Activated B cell treated with CpG ODN at 0.5 μM for 24 hours (primary cell): ENCODE measurements around the gene CRACDL. TPM values are rescaled to one million over a fixed set of nuclear protein-coding genes. Genes with fewer than 3 reads are reported as not detected.
"Not testable (repeated sequence)": the region's sequence is repeated elsewhere in the genome, so short reads cannot be mapped to it uniquely, and the experiment has no call there.

Experiments used
- ATAC-seq: fragments of 200-7000 bp; cut with Tn5 transposase; one replicate; pipeline ENCODE4 v1.10.0; 2021; ENCODE audit warnings: low read depth, mild to moderate bottlenecking, moderate library complexity
- CTCF ChIA-PET: fragments of 350-600 bp; sonication (Branson Sonifier 250); formaldehyde crosslinking; loops from one replicate; lab custom pipeline; 2021; ENCODE audit warnings: antibody characterized with exemption; lab: Charles Lee
- POLR2A ChIA-PET: fragments of 350-600 bp; sonication (Branson Sonifier 250); formaldehyde crosslinking; loops from one replicate; lab custom pipeline; 2021; ENCODE audit warnings: antibody characterized with exemption; lab: Charles Lee
- DNase-seq: peaks from one replicate; pipeline ENCODE4 v3.0.0; 2022
- H3K27ac Mint-ChIP-seq: one replicate; pipeline ENCODE4 v1.8.0; 2020; ENCODE audit warnings: mixed read lengths
- H3K27me3 Mint-ChIP-seq: one replicate; pipeline ENCODE4 v1.8.0; 2021; ENCODE audit warnings: mixed read lengths
- H3K36me3 Mint-ChIP-seq: one replicate; pipeline ENCODE4 v1.8.0; 2021; ENCODE audit warnings: low read depth, mixed read lengths
- H3K4me1 Mint-ChIP-seq: one replicate; pipeline ENCODE4 v1.8.0; 2021; ENCODE audit warnings: mixed read lengths
- H3K4me3 Mint-ChIP-seq: one replicate; pipeline ENCODE4 v1.8.0; 2020; ENCODE audit warnings: mild to moderate bottlenecking, mixed read lengths
- H3K9me3 Mint-ChIP-seq: one replicate; pipeline ENCODE4 v1.8.0; 2020; ENCODE audit warnings: mixed read lengths
- intact Hi-C: fragments of 100-400 bp; cut with micrococcal nuclease; formaldehyde crosslinking; loops from one replicate; pipeline ENCODE4 v1.15.1; 2024
- total RNA-seq: library from RNA; stranded (reverse); gene quantifications from 2 replicates; pipeline ENCODE4 v1.2.3, GENCODE V29; 2022
- TF ChIP-seq, protein P1 (sequence below): fragments of 200-600 bp; IDR thresholded peaks from one replicate; pipeline ENCODE4 v1.8.0; 2022; ENCODE audit warnings: antibody characterized with exemption, mild to moderate bottlenecking

The CRACDL gene
- total RNA-seq, 1 donor from 2014 or later: not detected

DNA sequence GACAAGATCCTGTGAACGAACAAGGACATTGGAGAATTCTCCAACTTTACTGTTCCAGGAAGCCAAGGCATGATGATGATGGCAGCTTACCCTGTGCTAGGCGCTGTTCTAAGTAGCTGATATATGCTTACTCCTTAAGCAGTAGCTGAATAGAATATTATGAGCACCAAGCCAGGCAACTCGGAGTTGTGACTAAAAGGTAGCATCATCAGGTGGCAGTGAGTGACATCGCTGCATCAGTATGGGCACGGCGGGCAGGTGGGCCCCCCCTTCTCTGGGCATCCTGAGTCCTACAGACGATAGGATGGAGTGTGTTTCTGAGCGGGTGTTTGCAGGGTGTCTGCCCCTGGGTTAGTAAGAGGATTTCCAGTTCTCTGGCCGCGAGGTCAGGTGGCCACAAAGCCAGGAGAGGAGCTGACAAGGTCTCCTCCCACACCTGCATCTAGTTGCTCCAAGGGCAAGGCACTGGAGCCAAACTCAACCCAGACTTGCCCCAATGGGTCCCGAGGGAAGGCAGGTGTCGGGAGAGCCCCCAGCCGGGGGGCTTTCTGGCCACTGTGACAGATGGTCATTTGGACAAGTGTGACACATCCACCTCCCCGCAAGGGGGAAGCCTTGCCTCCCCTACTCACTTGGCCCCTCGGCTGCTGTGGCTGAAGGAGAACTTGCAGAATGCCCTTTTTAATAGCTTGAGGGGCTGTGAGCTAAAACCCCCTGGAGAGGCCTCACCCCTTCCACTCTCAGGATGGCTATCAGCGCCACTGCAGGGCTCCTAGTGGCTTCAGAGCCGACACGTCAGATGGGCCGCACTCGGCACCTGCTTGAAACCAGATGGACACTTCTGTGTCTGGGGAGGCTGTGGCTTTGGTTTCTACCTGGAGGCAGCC is 55.5 kb downstream of the CRACDL start:
- no peak for DNase-seq
- peaks cover under 1% of the 10 kb centered on the region for H3K9me3 Mint-ChIP-seq
- no peaks in the 10 kb centered on the region for H3K4me1 Mint-ChIP-seq
- H3K36me3 Mint-ChIP-seq: peaks cover 1% of the 10 kb centered on the region
- H3K27ac Mint-ChIP-seq: no peak overlapping the region
- CTCF ChIA-PET: no interaction called here
- TF ChIP-seq, protein P1, sequence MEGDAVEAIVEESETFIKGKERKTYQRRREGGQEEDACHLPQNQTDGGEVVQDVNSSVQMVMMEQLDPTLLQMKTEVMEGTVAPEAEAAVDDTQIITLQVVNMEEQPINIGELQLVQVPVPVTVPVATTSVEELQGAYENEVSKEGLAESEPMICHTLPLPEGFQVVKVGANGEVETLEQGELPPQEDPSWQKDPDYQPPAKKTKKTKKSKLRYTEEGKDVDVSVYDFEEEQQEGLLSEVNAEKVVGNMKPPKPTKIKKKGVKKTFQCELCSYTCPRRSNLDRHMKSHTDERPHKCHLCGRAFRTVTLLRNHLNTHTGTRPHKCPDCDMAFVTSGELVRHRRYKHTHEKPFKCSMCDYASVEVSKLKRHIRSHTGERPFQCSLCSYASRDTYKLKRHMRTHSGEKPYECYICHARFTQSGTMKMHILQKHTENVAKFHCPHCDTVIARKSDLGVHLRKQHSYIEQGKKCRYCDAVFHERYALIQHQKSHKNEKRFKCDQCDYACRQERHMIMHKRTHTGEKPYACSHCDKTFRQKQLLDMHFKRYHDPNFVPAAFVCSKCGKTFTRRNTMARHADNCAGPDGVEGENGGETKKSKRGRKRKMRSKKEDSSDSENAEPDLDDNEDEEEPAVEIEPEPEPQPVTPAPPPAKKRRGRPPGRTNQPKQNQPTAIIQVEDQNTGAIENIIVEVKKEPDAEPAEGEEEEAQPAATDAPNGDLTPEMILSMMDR: no peak
- peaks cover 12% of the 10 kb centered on the region for H3K27me3 Mint-ChIP-seq
- H3K4me3 Mint-ChIP-seq: no peak overlapping the region
- no peak for ATAC-seq
- POLR2A ChIA-PET: no interaction called here
- intact Hi-C loops: no loop called here

DNA sequence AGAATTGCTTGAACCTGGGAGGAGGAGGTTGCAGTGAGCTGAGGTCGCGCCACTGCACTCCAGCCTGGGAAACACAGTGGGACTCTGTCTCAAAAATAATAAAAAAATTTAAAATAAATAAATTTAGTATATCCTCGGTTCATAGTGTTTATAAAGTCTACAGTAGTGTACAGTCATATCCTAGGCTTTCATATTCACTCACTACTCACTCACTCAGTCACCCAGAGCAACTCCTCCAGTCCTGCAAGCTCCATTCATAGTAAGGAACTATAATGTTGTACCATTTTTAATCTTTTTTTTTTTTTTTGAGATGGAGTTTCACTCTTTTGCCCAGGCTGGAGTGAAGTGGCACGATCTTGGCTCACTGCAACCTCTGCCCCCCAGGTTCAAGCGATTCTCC is 58.4 kb downstream of the CRACDL start:
- H3K4me3 Mint-ChIP-seq, ATAC-seq, H3K27ac Mint-ChIP-seq, H3K36me3 Mint-ChIP-seq, H3K4me1 Mint-ChIP-seq, H3K9me3 Mint-ChIP-seq, CTCF ChIA-PET, DNase-seq, POLR2A ChIA-PET, H3K27me3 Mint-ChIP-seq, intact Hi-C loops: not testable (repeated sequence)

DNA sequence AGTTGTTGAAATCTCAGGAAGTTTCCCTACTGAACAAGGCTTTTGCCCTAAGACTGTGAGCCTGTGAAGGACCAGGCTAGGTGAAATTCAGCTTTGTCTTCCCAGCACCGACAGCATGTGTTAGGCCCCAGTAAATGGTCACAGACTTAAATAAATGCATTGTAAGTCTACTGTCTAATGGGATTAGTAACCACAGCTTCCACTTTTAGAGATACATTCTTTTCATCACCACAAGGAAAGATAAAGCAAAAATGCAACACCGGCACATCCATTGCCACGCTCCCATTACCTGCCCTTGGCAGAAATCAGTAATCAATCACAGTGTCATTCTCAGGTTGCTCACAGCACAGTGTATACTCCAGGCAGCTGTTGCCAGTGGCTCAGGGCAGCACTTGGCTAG is 59.3 kb downstream of the CRACDL start:
- ATAC-seq (no peak), DNase-seq (no peak)
- ChIA-PET POLR2A (no interaction called here), CTCF (no interaction called here)
- TF ChIP-seq, protein P1: no peak
- H3K4me3 Mint-ChIP-seq: no peak overlapping the region
- intact Hi-C loops: no loop called here
- H3K27me3 Mint-ChIP-seq: peaks cover 7% of the 10 kb centered on the region
- H3K27ac Mint-ChIP-seq: no peak overlapping the region
- H3K36me3 Mint-ChIP-seq: no peaks in the 10 kb centered on the region
- no peaks in the 10 kb centered on the region for H3K4me1 Mint-ChIP-seq
- no peaks in the 10 kb centered on the region for H3K9me3 Mint-ChIP-seq

DNA sequence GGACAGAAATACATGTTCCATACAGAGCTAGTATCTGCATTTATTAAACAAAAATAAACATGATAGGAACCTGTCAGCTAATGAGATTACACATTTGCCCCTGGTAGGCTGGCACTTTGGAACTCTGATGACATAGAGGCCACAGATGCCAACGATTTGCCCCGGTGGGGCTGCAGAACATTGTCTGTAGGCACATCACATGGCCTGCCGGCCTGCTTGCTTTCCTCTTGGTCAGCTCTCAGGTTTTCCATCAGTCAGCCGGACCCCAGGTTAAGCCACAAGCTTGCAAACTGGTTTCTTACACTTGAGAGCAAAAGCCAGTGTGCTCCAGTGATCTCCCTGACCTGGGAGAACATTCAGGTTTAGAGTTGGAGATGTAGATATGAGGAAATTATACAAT is 60.3 kb downstream of the CRACDL start:
- Mint-ChIP-seq H3K27me3 (peaks cover 7% of the 10 kb centered on the region), H3K27ac (no peak overlapping the region), H3K4me1 (no peaks in the 10 kb centered on the region), H3K36me3 (no peaks in the 10 kb centered on the region), H3K9me3 (no peaks in the 10 kb centered on the region), H3K4me3 (no peak overlapping the region)
- TF ChIP-seq, protein P1: no peak
- ATAC-seq (no peak), DNase-seq (no peak)
- intact Hi-C loops: no loop called here
- POLR2A ChIA-PET: no interaction called here
- CTCF ChIA-PET: no interaction called here

DNA sequence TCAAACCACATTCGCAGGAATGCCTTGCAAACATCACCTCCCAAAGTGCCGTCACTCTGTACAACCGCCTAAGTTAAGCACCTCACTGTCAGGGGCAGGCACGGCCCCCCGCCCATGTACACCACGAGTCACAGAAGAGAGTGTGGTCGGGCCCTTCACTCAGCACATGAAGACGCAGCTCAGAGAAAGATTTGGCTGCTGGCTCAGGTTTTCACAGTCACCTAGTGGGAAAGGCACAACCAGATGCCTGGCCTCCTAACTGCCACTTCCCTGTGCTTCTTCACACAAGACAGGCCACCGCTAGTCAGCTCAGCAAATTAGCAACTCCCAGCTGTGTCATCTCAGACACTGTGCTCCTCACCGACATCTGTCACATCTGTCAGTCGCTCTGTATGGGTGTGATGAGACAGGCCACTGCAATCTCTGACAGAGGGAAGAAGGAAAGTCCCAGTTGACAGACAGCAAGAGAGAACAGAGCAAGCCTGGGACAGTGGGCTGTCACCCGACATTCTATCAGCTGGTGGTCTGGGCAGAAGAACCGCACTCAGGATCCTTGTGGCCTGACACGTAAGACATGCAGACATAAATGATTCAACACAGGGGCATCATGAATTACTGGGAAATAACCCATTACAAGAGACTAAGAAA is 60.8 kb downstream of the CRACDL start:
- no peak overlapping the region for H3K27ac Mint-ChIP-seq
- ChIA-PET CTCF (no interaction called here), POLR2A (no interaction called here)
- H3K9me3 Mint-ChIP-seq: no peaks in the 10 kb centered on the region
- H3K27me3 Mint-ChIP-seq: peaks cover 7% of the 10 kb centered on the region
- H3K4me3 Mint-ChIP-seq: no peak overlapping the region
- TF ChIP-seq, protein P1: no peak
- no peaks in the 10 kb centered on the region for H3K4me1 Mint-ChIP-seq
- ATAC-seq (no peak), DNase-seq (no peak)
- intact Hi-C loops: no loop called here
- H3K36me3 Mint-ChIP-seq: no peaks in the 10 kb centered on the region
